Left renal cortex interstitium (tissue), 4 donors: ENCODE results near the gene OR5M3. TPM values are rescaled to one million over a fixed set of nuclear protein-coding genes. Genes with fewer than 3 reads are reported as not detected.

Experiments used
- DNase-seq, 4 donors: peaks; one replicate each; pipeline ENCODE4 v3.0.0-alpha.2; 2013; ENCODE audit warnings: low read depth in 4 of 4, low spot score in 2 of 4, missing footprints in 1 of 4
- polyA plus RNA-seq, 4 donors: library from polyadenylated mRNA; unstranded; fragments of 120-200 nt; gene quantifications; one replicate each; pipeline ENCODE4 v1.2.1, GENCODE V29; 2013; ENCODE audit not compliant: insufficient read length in 4 of 4

The OR5M3 gene
- polyA plus RNA-seq: not detected

- no peak for DNase-seq
Observed at GRCh38 chr11:56473252-56473651, at the start of gene OR5M3. Gene OR5M3, minus strand, starts transcription at chr11:56473352. Its CDS starts 2,855 bp downstream, at chr11:56470497.

- no peak for DNase-seq
Observed at GRCh38 chr11:56522008-56522407, 48.9 kb upstream of the OR5M3 start.

GRCh38 chr11:56513280-56513679 is 40.1 kb upstream of the OR5M3 start:
- DNase-seq: no peak

GRCh38 chr11:56509439-56509838 is 36.3 kb upstream of the OR5M3 start:
- DNase-seq: no peak

- no peak for DNase-seq
Observed at GRCh38 chr11:56497010-56497409, 23.9 kb upstream of the OR5M3 start.

- no peak for DNase-seq
Observed at GRCh38 chr11:56495117-56495516, 22.0 kb upstream of the OR5M3 start.

- no peak for DNase-seq
Observed at GRCh38 chr11:56491270-56491669, 18.1 kb upstream of the OR5M3 start, which contains the start of gene OR5M8. Gene OR5M8, minus strand, starts transcription at chr11:56491370. Its CDS starts 0 bp downstream, at chr11:56491370.

- no peak for DNase-seq
Observed at GRCh38 chr11:56486801-56487200, 13.6 kb upstream of the OR5M3 start.

- DNase-seq: no peak
Observed at GRCh38 chr11:56474729-56475235, 1.6 kb upstream of the OR5M3 start.

GRCh38 chr11:56457076-56457475 is 16.1 kb downstream of the OR5M3 start:
- no peak for DNase-seq

- DNase-seq: no peak
Observed at GRCh38 chr11:56453521-56453920, 19.6 kb downstream of the OR5M3 start.

Other genes with a start within 250 kb of the OR5M3 start
- not detected for gene OR5T2, start 239.1 kb downstream of the OR5M3 start, polyA plus RNA-seq
- gene OR5T3, start 221.1 kb downstream of the OR5M3 start, polyA plus RNA-seq: not detected
- gene OR5T1, start 199.2 kb downstream of the OR5M3 start, polyA plus RNA-seq: not detected
- not detected for gene OR8H1, start 181.1 kb downstream of the OR5M3 start, polyA plus RNA-seq
- gene OR8K3, start 158.2 kb downstream of the OR5M3 start, polyA plus RNA-seq: not detected
- gene OR8K1, start 127.3 kb downstream of the OR5M3 start, polyA plus RNA-seq: not detected
- not detected for gene OR8J1, start 119.1 kb downstream of the OR5M3 start, polyA plus RNA-seq
- not detected for gene OR8U1, start 97.7 kb downstream of the OR5M3 start, polyA plus RNA-seq
- not detected for gene OR5AL1, start 60.7 kb downstream of the OR5M3 start, polyA plus RNA-seq
- gene OR5M8, start 18.0 kb upstream of the OR5M3 start, polyA plus RNA-seq: not detected
- gene OR5M11, start 69.9 kb upstream of the OR5M3 start, polyA plus RNA-seq: not detected
- gene OR5M10, start 104.4 kb upstream of the OR5M3 start, polyA plus RNA-seq: not detected
- not detected for gene OR5M1, start 141.5 kb upstream of the OR5M3 start, polyA plus RNA-seq
- not detected for gene OR5AP2, start 169.1 kb upstream of the OR5M3 start, polyA plus RNA-seq
- gene OR5AR1, start 190.3 kb upstream of the OR5M3 start, polyA plus RNA-seq: not detected
- gene OR9G1, start 225.7 kb upstream of the OR5M3 start, polyA plus RNA-seq: not detected